ENCODE results near the gene PEDS1. TPM values are rescaled to one million over a fixed set of nuclear protein-coding genes. Genes with fewer than 3 reads are reported as not detected.

PEDS1 gene
- total and polyA plus RNA-seq, 2 of the 8 experiments (the other 6 are each of a cell fraction or from before 2014, with no cell fraction given), result 28.9 to 75.9 TPM

DNA sequence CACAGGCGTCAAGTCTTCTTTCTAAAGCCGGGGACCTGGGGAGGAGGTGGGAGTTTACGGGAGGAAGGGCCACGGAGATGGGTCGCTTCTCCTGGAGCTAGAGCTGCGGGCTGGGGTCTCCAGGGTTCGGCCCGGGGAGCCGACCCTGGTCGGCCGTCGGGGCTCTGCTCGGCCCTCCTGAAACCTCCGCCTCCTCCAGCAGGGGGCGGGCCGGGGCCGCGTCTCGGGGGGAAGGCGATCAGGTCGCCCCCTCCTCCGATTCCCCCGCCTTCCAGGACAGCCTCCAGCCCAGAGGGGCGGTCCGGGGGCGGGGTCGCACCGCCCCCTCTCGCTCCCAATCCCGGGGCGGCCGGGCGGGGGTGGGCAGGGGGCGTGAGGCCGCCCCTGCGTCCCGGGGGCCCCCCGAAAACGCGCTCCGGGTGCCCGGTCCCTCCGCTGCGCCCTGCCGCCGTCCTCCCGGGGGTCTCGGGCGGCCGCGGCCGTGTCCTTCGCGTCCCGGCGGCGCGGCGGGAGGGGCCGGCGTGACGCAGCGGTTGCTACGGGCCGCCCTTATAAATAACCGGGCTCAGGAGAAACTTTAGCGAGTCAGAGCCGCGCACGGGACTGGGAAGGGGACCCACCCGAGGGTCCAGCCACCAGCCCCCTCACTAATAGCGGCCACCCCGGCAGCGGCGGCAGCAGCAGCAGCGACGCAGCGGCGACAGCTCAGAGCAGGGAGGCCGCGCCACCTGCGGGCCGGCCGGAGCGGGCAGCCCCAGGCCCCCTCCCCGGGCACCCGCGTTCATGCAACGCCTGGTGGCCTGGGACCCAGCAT is 36.9 kb upstream of the PEDS1 start, which contains the start of gene CEBPB (continued):
- TF ChIP-seq HDAC2 (IDR thresholded peaks at IDR 0.05; ENCODE audit: borderline replicate concordance in 1 of 2, low read depth in 2 of 2, low read length in 2 of 2) (no peak; a peak in 1 of 4 replicates), FOSL1 (IDR thresholded peaks at IDR 0.05; ENCODE audit: insufficient read depth, low read depth, low read length) (no peak), CBX5 (IDR thresholded peaks at IDR 0.05; ENCODE audit: low read depth, low read length) (no peak), JUN (IDR thresholded peaks at IDR 0.05; ENCODE audit: low read depth, low read length) (no peak), BCL11A (IDR thresholded peaks at IDR 0.05; ENCODE audit: low read depth in 2 of 2, low read length in 2 of 2) (no peak), NRF1 (IDR thresholded peaks at IDR 0.05; ENCODE audit: low read depth, low read length) (no peak), MAFK (IDR thresholded peaks at IDR 0.05; ENCODE audit: low read depth, low read length) (no peak), CEBPB (IDR thresholded peaks at IDR 0.05; ENCODE audit: low read depth, low read length) (no peak), SP2 (IDR thresholded peaks at IDR 0.05; ENCODE audit: low read length) (no peak), TCF12 (IDR thresholded peaks at IDR 0.05; ENCODE audit: low read depth, low read length) (no peak), BACH1 (IDR thresholded peaks at IDR 0.05; ENCODE audit: low read length) (no peak), HDAC6 (IDR thresholded peaks at IDR 0.05; ENCODE audit: low read depth, low read length) (no peak), RBBP5 (IDR thresholded peaks at IDR 0.05; ENCODE audit: borderline replicate concordance, low read depth, low read length) (peak; percentile 66; the same call in 1 of the 2 replicates), CTCF (IDR thresholded peaks at IDR 0.05; ENCODE audit: control extremely low read depth in 1 of 3, insufficient read depth in 1 of 3, low read depth in 1 of 3, low read length in 3 of 3) (peak; percentile 66 to 82 (median 73)), ZNF274 (IDR thresholded peaks at IDR 0.05; ENCODE audit: borderline replicate concordance, extremely low read depth, low read length) (no peak), BRCA1 (IDR thresholded peaks at IDR 0.05; ENCODE audit: low read depth, low read length) (no peak), RNF2 (IDR thresholded peaks at IDR 0.05; ENCODE audit: borderline replicate concordance, low read depth, low read length, missing control alignments, poor library complexity, severe bottlenecking) (no peak), YY1 (IDR thresholded peaks at IDR 0.05; ENCODE audit: low read depth, low read length) (no peak), POLR2A (IDR thresholded peaks at IDR 0.05; ENCODE audit: control extremely low read depth in 1 of 2, low read depth in 2 of 2, low read length in 2 of 2) (peak; percentile 76 to 77), SIRT6 (IDR thresholded peaks at IDR 0.05; ENCODE audit: low read length) (no peak)
- TF ChIP-seq, protein P1, sequence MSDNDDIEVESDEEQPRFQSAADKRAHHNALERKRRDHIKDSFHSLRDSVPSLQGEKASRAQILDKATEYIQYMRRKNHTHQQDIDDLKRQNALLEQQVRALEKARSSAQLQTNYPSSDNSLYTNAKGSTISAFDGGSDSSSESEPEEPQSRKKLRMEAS (IDR thresholded peaks at IDR 0.05), result no peak
